PC-9 (cell line): ENCODE results near the gene DNAH2. TPM values are rescaled to one million over a fixed set of nuclear protein-coding genes. Genes with fewer than 3 reads are reported as not detected.

Experiments
- BruUV-seq: library from RNA; stranded (reverse); fragments of 400-500 nt; replicated peaks from 2 replicates; lab custom pipeline; 2021; lab: Mats Ljungman, UMichigan
- CTCF ChIA-PET: fragments of 300-600 bp; sonication (Branson Sonifier 250); formaldehyde crosslinking; loops from one replicate; lab custom pipeline; 2022; ENCODE audit warnings: antibody characterized with exemption; lab: Charles Lee
- POLR2A ChIA-PET: fragments of 300-600 bp; sonication (Branson Sonifier 250); formaldehyde crosslinking; loops from one replicate; lab custom pipeline; 2022; ENCODE audit warnings: antibody characterized with exemption; ENCODE audit not compliant: unreplicated experiment; lab: Charles Lee
- DNase-seq, 2 experiments: peaks; one replicate each; pipeline versions ENCODE4 v3.0.0 to v3.0.0-alpha.2; 2015 to 2022; ENCODE audit warnings: mixed read lengths in 1 of 2
- H2AFZ ChIP-seq: fragments of 200-600 bp; sonication (generic); 2 replicates; pipeline ENCODE4 v1.8.1; 2017; ENCODE audit warnings: antibody characterized with exemption
- H3F3A ChIP-seq: fragments of 200-600 bp; sonication (generic); 2 replicates; pipeline ENCODE4 v1.8.1; 2017; ENCODE audit warnings: antibody characterized with exemption, mild to moderate bottlenecking, low read depth; ENCODE audit not compliant: insufficient read depth
- H3K27ac ChIP-seq: fragments of 200-600 bp; sonication (generic); 2 replicates; pipeline ENCODE4 v1.6.1; 2016; ENCODE audit warnings: mixed run types
- H3K27me3 ChIP-seq: fragments of 200-600 bp; sonication (generic); 2 replicates; pipeline ENCODE4 v1.6.1; 2016; ENCODE audit warnings: low read depth, mixed run types; ENCODE audit not compliant: insufficient read depth
- H3K36me3 ChIP-seq: fragments of 200-600 bp; sonication (generic); 2 replicates; pipeline ENCODE4 v1.6.1; 2016; ENCODE audit warnings: low read depth, mixed run types
- H3K4me1 ChIP-seq: fragments of 200-600 bp; sonication (generic); replicated peaks from 2 replicates; pipeline ENCODE4 v1.6.1; 2016; ENCODE audit warnings: mixed run types; ENCODE audit not compliant: insufficient read depth
- H3K4me2 ChIP-seq: fragments of 200-600 bp; sonication (generic); 2 replicates; pipeline ENCODE4 v1.6.1; 2017; ENCODE audit warnings: mixed run types
- H3K4me3 ChIP-seq: fragments of 200-600 bp; sonication (generic); 2 replicates; pipeline ENCODE4 v1.6.1; 2016; ENCODE audit warnings: mixed run types
- H3K79me2 ChIP-seq: fragments of 200-600 bp; sonication (generic); 2 replicates; pipeline ENCODE4 v1.6.1; 2017; ENCODE audit warnings: low read depth, mixed run types
- H3K9me2 ChIP-seq: fragments of 200-600 bp; sonication (generic); 2 replicates; pipeline ENCODE4 v1.8.1; 2017; ENCODE audit warnings: mild to moderate bottlenecking; ENCODE audit not compliant: insufficient read depth
- H3K9me3 ChIP-seq: fragments of 200-600 bp; sonication (generic); 2 replicates; pipeline ENCODE4 v1.8.1; 2016; ENCODE audit warnings: low read depth; ENCODE audit not compliant: insufficient read depth
- H4K20me1 ChIP-seq: fragments of 200-600 bp; sonication (generic); 2 replicates; pipeline ENCODE4 v1.8.1; 2017; ENCODE audit not compliant: insufficient read depth
- CTCF ChIP-seq: fragments of 200-600 bp; sonication (generic); conservative IDR thresholded peaks from 2 replicates; pipeline ENCODE4 v1.6.1; 2017; ENCODE audit warnings: mixed run types, antibody characterized with exemption, mild to moderate bottlenecking, moderate library complexity
- EZH2 ChIP-seq: fragments of 200-600 bp; sonication (generic); IDR thresholded peaks from 2 replicates; pipeline ENCODE4 v1.8.0; 2017; ENCODE audit warnings: antibody characterized with exemption, low read depth
- intact Hi-C: fragments of 100-400 bp; cut with micrococcal nuclease; formaldehyde crosslinking; loops from one replicate; pipeline ENCODE4 v1.10.0; 2022; ENCODE audit not compliant: unreplicated experiment
- total RNA-seq: library from RNA; stranded (reverse); gene quantifications from 2 replicates; pipeline ENCODE4 v1.2.3, GENCODE V29; 2021

Gene DNAH2
- total RNA-seq, 1 experiment from 2014 or later, result 10.6 TPM

GRCh38 chr17:7839190-7839875 lies 121.8 kb downstream of the DNAH2 start:
- Histone ChIP-seq H3F3A (peaks cover 47% of the 10 kb centered on the region; the same call in 1 of the 2 replicates), H3K27me3 (no peaks in the 10 kb centered on the region), H3K36me3 (no peaks in the 10 kb centered on the region), H3K9me3 (no peaks in the 10 kb centered on the region), H3K4me3 (no peak overlapping the region), H2AFZ (no peak overlapping the region), H3K9me2 (no peaks in the 10 kb centered on the region), H3K27ac (peak overlapping the region; percentile 46), H3K79me2 (peaks cover 12% of the 10 kb centered on the region), H3K4me1 (peaks cover 24% of the 10 kb centered on the region), H4K20me1 (no peaks in the 10 kb centered on the region), H3K4me2 (peak overlapping the region; percentile 69)
- intact Hi-C loops, result loop anchor here (5.0 kb wide), 2 partner anchors 152 to 437 kb away; partner anchors contain the start of genes TMEM256, TP53 and WRAP53
- no TSS peak for BruUV-seq
- DNase-seq, result no peak
- POLR2A ChIA-PET, result no interaction called here
- no peak for TF ChIP-seq EZH2
- TF ChIP-seq CTCF, result no peak
- CTCF ChIA-PET, result no interaction called here

GRCh38 chr17:7839876-7840261 lies 122.3 kb downstream of the DNAH2 start:
- H2AFZ ChIP-seq, result no peak overlapping the region
- ChIA-PET CTCF (no interaction called here), POLR2A (no interaction called here)
- H3K9me3 ChIP-seq, result no peaks in the 10 kb centered on the region
- peaks cover 14% of the 10 kb centered on the region for H3K79me2 ChIP-seq
- no peak overlapping the region for H3K4me2 ChIP-seq
- no peaks in the 10 kb centered on the region for H3K9me2 ChIP-seq
- H3K36me3 ChIP-seq, result no peaks in the 10 kb centered on the region
- no peak for DNase-seq
- no peak overlapping the region for H3K27ac ChIP-seq
- H3K4me1 ChIP-seq, result peaks cover 24% of the 10 kb centered on the region
- no peaks in the 10 kb centered on the region for H3K27me3 ChIP-seq
- peaks cover 50% of the 10 kb centered on the region; the same call in 1 of the 2 replicates for H3F3A ChIP-seq
- TF ChIP-seq EZH2 (no peak), CTCF (no peak)
- BruUV-seq, result no TSS peak
- intact Hi-C loops, result loop anchor here (5.0 kb wide), 5 partner anchors 93 to 578 kb away; partner anchors contain the start of genes CLDN7, TMEM256, TP53 and WRAP53
- peaks cover under 1% of the 10 kb centered on the region; the same call in 1 of the 2 replicates for H4K20me1 ChIP-seq
- no peak overlapping the region for H3K4me3 ChIP-seq

GRCh38 chr17:7840441-7840840 lies 122.9 kb downstream of the DNAH2 start:
- no peak overlapping the region for H2AFZ ChIP-seq
- no peaks in the 10 kb centered on the region for H3K9me3 ChIP-seq
- H3K4me2 ChIP-seq, result peak overlapping the region; percentile 97; the same call in 1 of the 2 replicates
- POLR2A ChIA-PET, result no interaction called here
- DNase-seq, result no peak
- intact Hi-C loops, result loop anchor here (5.0 kb wide), 3 partner anchors 93 to 578 kb away; partner anchors contain the start of gene CLDN7
- H3K27me3 ChIP-seq, result no peaks in the 10 kb centered on the region
- peaks cover 50% of the 10 kb centered on the region; the same call in 1 of the 2 replicates for H3F3A ChIP-seq
- H3K4me3 ChIP-seq, result no peak overlapping the region
- no peak overlapping the region for H3K27ac ChIP-seq
- CTCF ChIA-PET, result no interaction called here
- peaks cover 20% of the 10 kb centered on the region for H3K79me2 ChIP-seq
- BruUV-seq, result no TSS peak
- H4K20me1 ChIP-seq, result peaks cover 7% of the 10 kb centered on the region
- no peaks in the 10 kb centered on the region for H3K36me3 ChIP-seq
- H3K9me2 ChIP-seq, result no peaks in the 10 kb centered on the region
- TF ChIP-seq EZH2 (no peak), CTCF (no peak)
- H3K4me1 ChIP-seq, result peaks cover 28% of the 10 kb centered on the region
